Lung (tissue), 12 donors: ENCODE results near the gene PDZD2. TPM values are rescaled to one million over a fixed set of nuclear protein-coding genes. Genes with fewer than 3 reads are reported as not detected.
"Not testable (repeated sequence)": the region's sequence is repeated elsewhere in the genome, so short reads cannot be mapped to it uniquely, and the experiment has no call there.

Source experiments
- ATAC-seq: fragments of 200-7000 bp; cut with Tn5 transposase; one replicate; pipeline ENCODE4 v1.9.1; 2020; ENCODE audit warnings: moderate number of reproducible peaks; ENCODE audit not compliant: insufficient read depth, low FRiP score
- DNase-seq, 3 donors: peaks; one replicate each; pipeline ENCODE4 v3.0.0-alpha.2; 2013 to 2017
- H3K27ac ChIP-seq, 2 donors: one replicate each; pipeline ENCODE4 v1.5.1; 2013; ENCODE audit warnings: mild to moderate bottlenecking in 2 of 2, moderate library complexity in 2 of 2, control low read depth in 1 of 2, inconsistent platforms in 1 of 2, low read depth in 1 of 2, low read length in 1 of 2
- H3K27me3 ChIP-seq, 3 donors: one replicate each; pipeline ENCODE4 v1.5.1; 2013; ENCODE audit warnings: low read length in 2 of 3; ENCODE audit not compliant: control insufficient read depth in 3 of 3, insufficient read depth in 3 of 3
- H3K36me3 ChIP-seq, 4 donors: one replicate each; pipeline ENCODE4 v1.5.1; 2013; ENCODE audit warnings: low read length in 4 of 4, mild to moderate bottlenecking in 1 of 4, moderate library complexity in 1 of 4; ENCODE audit not compliant: control insufficient read depth in 4 of 4, insufficient read depth in 4 of 4
- H3K4me1 ChIP-seq, 5 donors: one replicate each; pipeline ENCODE4 v1.5.1; 2013; ENCODE audit warnings: low read length in 5 of 5, mild to moderate bottlenecking in 2 of 5, moderate library complexity in 1 of 5; ENCODE audit not compliant: control insufficient read depth in 5 of 5, insufficient read depth in 5 of 5
- H3K4me3 ChIP-seq: one replicate; pipeline ENCODE4 v1.5.1; 2013; ENCODE audit warnings: mild to moderate bottlenecking, control low read depth, moderate library complexity
- H3K9ac ChIP-seq, 2 donors: one replicate each; pipeline ENCODE4 v1.5.1; 2013; ENCODE audit warnings: low read length in 2 of 2, control low read depth in 1 of 2; ENCODE audit not compliant: insufficient read depth in 1 of 2
- H3K9me3 ChIP-seq, 4 donors: one replicate each; pipeline ENCODE4 v1.5.1; 2013; ENCODE audit warnings: low read length in 3 of 4, mild to moderate bottlenecking in 1 of 4, moderate library complexity in 1 of 4; ENCODE audit not compliant: control insufficient read depth in 4 of 4, insufficient read depth in 3 of 4
- CTCF ChIP-seq: IDR thresholded peaks from 2 replicates; pipeline ENCODE4 v1.5.1; 2012; ENCODE audit warnings: mild to moderate bottlenecking; ENCODE audit errors: control extremely low read depth, extremely low read depth
- WGBS, 2 donors: extraction: QIAGEN DNeasy Blood & Tissue Kit; methylation state at CpG; one replicate each; pipeline ENCODE4 v1.1.7; 2013; 5-methylcytosine and 5-hydroxymethylcytosine counted together
- polyA plus RNA-seq, 2 donors: library from polyadenylated mRNA; stranded (reverse); fragments of 200-250 nt; gene quantifications; one replicate each; pipeline ENCODE4 v1.2.1, GENCODE V29; 2013
- total RNA-seq, 2 donors: library from RNA; depleted of rRNA in 1 of 2; stranded (reverse); fragments of >200 nt in 1 of 2; gene quantifications; one replicate each; pipeline ENCODE4 v1.2.1, GENCODE V29; 2014 to 2021
- donor health status: control.
- donor health status: control.
- donor health status: Bipolar disorder and iron deficiency.
- donor health status: healthy.
- donor health status: DM: yes; HTN: yes; CAD: no.

PDZD2 gene
- total and polyA plus RNA-seq, 4 donors = 9.2 to 56.3 (median 24.8) TPM

- H3K4me1 ChIP-seq = peaks cover 0 to 4% (median 0%) of the 10 kb centered on the region in 5 donors
- DNase-seq = no peak
- no peak overlapping the region for H3K4me3 ChIP-seq
- no peak for TF ChIP-seq CTCF
- 79 to 95% methylated on average over 5 of the region's 5 CpGs for WGBS, 2 donors
- ATAC-seq = no peak
- no peaks in the 10 kb centered on the region for H3K9me3 ChIP-seq
- no peaks in the 10 kb centered on the region for H3K27me3 ChIP-seq
- H3K36me3 ChIP-seq = peaks cover 0 to 18% (median 5%) of the 10 kb centered on the region in 4 donors
- H3K27ac ChIP-seq = no peak overlapping the region
- H3K9ac ChIP-seq = no peak overlapping the region
These were observed 435.5 kb downstream of the PDZD2 start for GRCh38 chr5:32074401-32074800.

DNA sequence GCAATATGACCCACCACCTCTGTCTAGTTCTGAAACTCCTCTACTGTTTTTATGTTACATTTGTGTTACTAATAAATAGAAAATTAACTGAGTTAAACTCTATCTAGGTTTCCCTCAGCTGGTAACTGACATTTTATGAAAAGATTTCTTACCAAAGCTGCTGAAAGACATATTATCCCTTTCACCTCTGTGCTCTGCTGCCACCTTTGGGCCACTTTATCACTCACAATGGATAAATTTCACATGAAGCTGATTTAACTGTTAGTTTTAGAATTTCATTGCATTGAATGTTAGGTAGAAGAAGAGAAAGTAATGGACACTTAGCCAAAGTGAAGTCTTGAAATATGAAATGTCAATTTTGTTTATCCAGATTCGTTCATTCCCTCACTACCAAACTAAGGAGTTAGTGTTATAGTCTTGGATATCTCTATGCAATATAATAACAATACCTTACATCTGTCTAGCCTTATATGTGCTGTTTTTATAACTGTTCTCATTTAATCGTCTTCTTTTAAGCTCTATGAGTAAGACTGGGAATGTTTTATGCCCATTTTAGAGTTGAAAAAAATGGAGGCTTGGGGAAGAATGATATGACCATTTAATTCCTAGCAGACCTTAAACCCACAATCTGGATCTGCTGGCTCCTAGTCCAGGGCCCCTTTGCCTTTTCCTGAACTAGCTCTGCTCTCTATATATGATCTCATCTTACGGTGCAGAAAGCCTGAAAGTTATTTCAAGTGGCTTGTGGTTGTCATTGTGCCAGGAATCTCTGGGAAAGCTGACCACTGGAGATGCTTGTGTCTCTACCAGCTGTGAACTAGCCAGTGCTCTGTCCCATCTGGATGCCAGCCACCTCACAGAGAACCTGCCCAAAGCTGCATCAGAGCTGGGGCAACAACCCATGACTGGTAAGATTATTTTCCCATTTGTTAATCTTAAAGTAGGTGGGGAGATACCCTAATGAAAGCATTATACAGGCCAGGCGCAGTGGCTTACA, 438.1 kb downstream of the PDZD2 start:
- H3K27me3 ChIP-seq = no peaks in the 10 kb centered on the region
- H3K9ac ChIP-seq = no peak overlapping the region
- peaks cover 0 to 18% (median 0%) of the 10 kb centered on the region in 4 donors for H3K36me3 ChIP-seq
- DNase-seq = peak; percentile 61 to 82 (median 78)
- no peaks in the 10 kb centered on the region for H3K4me1 ChIP-seq
- no peak for ATAC-seq
- no peak overlapping the region for H3K27ac ChIP-seq
- H3K9me3 ChIP-seq = no peaks in the 10 kb centered on the region
- 50 to 66% methylated on average over 4 of the region's 4 CpGs for WGBS, 2 donors
- TF ChIP-seq CTCF = peak; percentile 52
- no peak overlapping the region for H3K4me3 ChIP-seq

GRCh38 chr5:32078855-32079254, 439.9 kb downstream of the PDZD2 start:
- 93 to 95% methylated on average over 6 of the region's 6 CpGs for WGBS, 2 donors
- H3K36me3 ChIP-seq = peaks cover 0 to 13% (median 0%) of the 10 kb centered on the region in 4 donors
- not testable (repeated sequence) for H3K4me1 ChIP-seq, ATAC-seq, DNase-seq, H3K27ac ChIP-seq, H3K4me3 ChIP-seq, H3K27me3 ChIP-seq, H3K9ac ChIP-seq, H3K9me3 ChIP-seq

- WGBS, 2 donors = 96 to 100% methylated on average over 1 of the region's 1 CpG
- not testable (repeated sequence) for H3K27me3 ChIP-seq, H3K9ac ChIP-seq, H3K4me1 ChIP-seq, H3K27ac ChIP-seq, DNase-seq, H3K9me3 ChIP-seq, ATAC-seq, H3K4me3 ChIP-seq, H3K36me3 ChIP-seq
These were observed 441.6 kb downstream of the PDZD2 start for GRCh38 chr5:32080565-32080964.
